GM19397 (cell line): ENCODE results near the gene ZNF610.

ENCODE experiments used
- ATAC-seq: cut with Tn5 transposase; IDR thresholded peaks from one replicate; pipeline ENCODE4 v1.9.1; 2021; ENCODE audit warnings: mild to moderate bottlenecking, moderate library complexity; ENCODE audit not compliant: unreplicated experiment

The ZNF610 gene

GRCh38 chr19:52397310-52398080 is 61.5 kb downstream of the ZNF610 start, which contains the start of gene ZNF528:
TSS of gene ZNF528 (plus strand) at chr19:52397849. CDS start at chr19:52402014, 4,165 bp downstream.
- peak; percentile 96 for ATAC-seq

DNA sequence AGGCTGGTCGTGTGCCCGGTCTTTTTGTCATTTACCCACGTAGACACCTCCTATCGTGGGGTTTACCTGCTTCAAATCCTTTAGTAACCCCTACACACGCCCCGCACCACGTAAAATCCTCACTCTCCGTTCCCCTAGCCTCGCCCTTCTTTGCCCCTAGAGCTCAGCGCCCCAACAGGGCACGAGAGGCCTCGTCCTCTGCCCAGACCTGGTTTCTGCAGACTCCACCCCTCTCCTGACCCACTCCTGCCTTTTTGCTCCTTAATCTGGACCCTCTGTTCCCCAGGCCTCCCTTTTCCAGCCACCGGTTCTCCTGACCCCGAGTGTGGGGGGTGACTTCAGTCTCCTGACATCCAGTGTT is 62.0 kb downstream of the ZNF610 start:
- ATAC-seq, result peak; percentile 30

- ATAC-seq, result no peak
These were observed 74.2 kb downstream of the ZNF610 start for GRCh38 chr19:52410276-52410675.

DNA sequence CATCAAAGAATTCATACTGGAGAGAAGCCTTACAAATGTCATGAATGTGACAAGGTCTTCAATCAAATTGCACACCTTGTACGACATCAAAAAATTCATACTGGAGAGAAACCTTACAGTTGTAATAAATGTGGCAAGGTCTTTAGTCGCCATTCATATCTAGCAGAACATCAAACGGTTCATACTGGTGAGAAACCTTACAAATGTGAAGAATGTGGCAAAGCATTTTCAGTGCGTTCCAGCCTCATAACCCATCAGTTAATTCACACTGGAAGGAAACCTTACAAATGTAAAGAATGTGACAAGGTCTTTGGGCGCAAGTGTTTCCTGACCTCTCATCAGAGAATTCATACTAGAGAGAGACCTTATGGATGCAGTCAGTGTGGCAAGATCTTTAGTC is 79.7 kb downstream of the ZNF610 start:
- ATAC-seq, result no peak
